Nucleus accumbens (tissue), 56 donors: Measurements from ENCODE around the gene RAB37.

Experiments
- DNase-seq, 56 donors: peaks; one replicate each; lab custom pipeline; 2025; lab: John Stamatoyannopoulos, UW

RAB37 gene

DNA sequence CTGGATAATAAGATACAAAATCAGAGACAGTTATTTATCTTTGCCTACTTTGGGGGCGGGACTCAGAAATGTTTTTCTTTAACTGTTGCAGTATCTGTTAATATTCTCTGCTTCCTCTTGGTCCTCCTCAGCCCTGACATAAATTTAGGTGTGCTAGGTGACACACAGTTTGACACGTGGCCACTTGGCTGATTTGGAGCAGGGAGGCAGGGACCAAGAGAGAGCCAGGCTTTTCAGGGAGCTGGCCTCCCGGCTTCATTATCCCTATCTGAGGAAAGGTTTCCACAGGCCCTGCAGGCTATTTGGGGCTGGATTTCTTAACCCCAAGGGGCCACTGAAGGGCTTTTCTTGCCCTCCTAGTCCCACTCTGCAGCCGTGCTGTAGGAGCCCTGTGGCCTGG lies 59.2 kb downstream of the RAB37 start:
- no peak for DNase-seq

GRCh38 chr17:74796866-74797265 lies 59.8 kb downstream of the RAB37 start:
- no peak for DNase-seq
